Spleen (tissue), 11 donors: ENCODE measurements around the gene FAM117A. TPM values are rescaled to one million over a fixed set of nuclear protein-coding genes. Genes with fewer than 3 reads are reported as not detected.
A peak's percentile ranks its signal among the peaks of the same experiment; 100 is the strongest.

ENCODE experiments used
- DNase-seq: peaks from one replicate; pipeline ENCODE4 v3.0.0-alpha.2; 2020
- H3K27ac ChIP-seq, 8 donors: fragments of 200-600 bp; sonication (generic) in 7 of 8; 1 replicate in 4 of 8; 2 replicates in 4 of 8; pipeline versions ENCODE4 v1.5.0 to v1.8.0; 2016 to 2021; ENCODE audit warnings: inconsistent platforms in 4 of 8, mild to moderate bottlenecking in 4 of 8, moderate library complexity in 1 of 8
- H3K27me3 ChIP-seq, 7 donors: fragments of 200-600 bp; sonication (generic) in 6 of 7; replicated peaks in 1 of 7; 1 replicate in 4 of 7; 2 replicates in 3 of 7; pipeline versions ENCODE4 v1.5.0 to v1.8.0; 2016 to 2021; ENCODE audit warnings: inconsistent platforms in 3 of 7, mild to moderate bottlenecking in 1 of 7
- H3K36me3 ChIP-seq, 6 donors: fragments of 200-600 bp; sonication (generic) in 5 of 6; 1 replicate in 4 of 6; 2 replicates in 2 of 6; pipeline versions ENCODE4 v1.5.0 to v1.8.0; 2016 to 2021; ENCODE audit warnings: inconsistent platforms in 2 of 6
- H3K4me1 ChIP-seq, 6 donors: fragments of 200-600 bp; sonication (generic) in 5 of 6; 1 replicate in 3 of 6; 2 replicates in 3 of 6; pipeline versions ENCODE4 v1.5.0 to v1.8.0; 2016 to 2021; ENCODE audit warnings: inconsistent platforms in 3 of 6
- H3K4me3 ChIP-seq, 8 donors: fragments of 200-600 bp; sonication (generic) in 7 of 8; 1 replicate in 4 of 8; 2 replicates in 4 of 8; pipeline versions ENCODE4 v1.5.0 to v1.8.0; 2016 to 2021; ENCODE audit warnings: inconsistent platforms in 4 of 8, mild to moderate bottlenecking in 4 of 8, moderate library complexity in 2 of 8
- H3K9me3 ChIP-seq, 8 donors: fragments of 200-600 bp; sonication (generic) in 7 of 8; 1 replicate in 4 of 8; 2 replicates in 4 of 8; pipeline versions ENCODE4 v1.5.0 to v1.8.0; 2016 to 2021; ENCODE audit warnings: inconsistent platforms in 4 of 8
- CTCF ChIP-seq, 11 experiments: fragments of 200-600 bp in 7 of 11; fragments of 450-650 bp in 4 of 11; sonication (generic) in 4 of 11; IDR thresholded peaks in 8 of 11; conservative IDR thresholded peaks in 3 of 11; 1 replicate in 7 of 11; 2 replicates in 4 of 11; pipeline versions ENCODE4 v1.4.0 to v1.8.0; 2016 to 2021; ENCODE audit warnings: antibody characterized with exemption in 11 of 11, inconsistent platforms in 4 of 11, mild to moderate bottlenecking in 1 of 11
- POLR2A ChIP-seq, 3 donors: fragments of 450-650 bp; IDR thresholded peaks; one replicate each; pipeline ENCODE4 v1.5.1; 2017; ENCODE audit warnings: antibody characterized with exemption in 3 of 3, mild to moderate bottlenecking in 1 of 3
- POLR2AphosphoS5 ChIP-seq, 3 donors: sonication (generic); formaldehyde crosslinking; IDR thresholded peaks; one replicate each; pipeline ENCODE4 v1.5.1; 2017; ENCODE audit warnings: antibody characterized with exemption in 3 of 3
- WGBS, 5 donors: extraction: QIAGEN DNeasy Blood & Tissue Kit in 3 of 5; methylation state at CpG; one replicate each; pipeline versions ENCODE4 v1.1.5 to v1.1.7; 2013 to 2018; 5-methylcytosine and 5-hydroxymethylcytosine counted together
- intact Hi-C: fragments of 100-400 bp; cut with DNase I; formaldehyde crosslinking; loops from one replicate; pipeline ENCODE4 v1.15.0; 2023; ENCODE audit warnings: low total_unique reads
- polyA plus RNA-seq, 3 donors: library from polyadenylated mRNA; stranded (reverse); fragments of 200-250 nt; gene quantifications; one replicate each; pipeline ENCODE4 v1.2.1, GENCODE V29; 2013
- total RNA-seq, 7 donors: library from RNA; depleted of rRNA in 3 of 7; stranded (reverse); fragments of >200 nt in 3 of 7; fragmentation: NEBNext Ultra II Directional in 4 of 7; extraction: Animal tissue kit (Norgen Biotek cat#: 25700) in 4 of 7; gene quantifications; one replicate each; pipeline versions ENCODE4 v1.1.0 to v1.2.1, GENCODE V29; 2016 to 2021
- donor health status: healthy with polysubstance abuse.
- donor health status: DM: no; HTN: no; CAD: no; lungs with moderate emphysema.
- donor health status: DM: no; HTN: no; CAD: no.
- donor health status: Bipolar disorder and iron deficiency.
- donor health status: healthy.
- donor health status: DM: no; HTN: no; CAD: no.
- donor health status: DM: yes; HTN: yes; CAD: no.

FAM117A gene
- total and polyA plus RNA-seq, 10 donors: 15.6 to 87.4 (median 47.4) TPM

GRCh38 chr17:49783071-49783715 is 19.3 kb upstream of the FAM117A start:
- intact Hi-C loops: loop anchor here (5.0 kb wide), 1 partner anchor 76 kb away; the partner anchor contains the start of gene SLC35B1

GRCh38 chr17:49779739-49780231 is 15.9 kb upstream of the FAM117A start:
- Histone ChIP-seq H3K27me3 (no peaks in the 10 kb centered on the region), H3K4me3 (no peak overlapping the region), H3K27ac (peak overlapping the region in 3 of 8 donors; percentile 0 to 30 (median 22)), H3K36me3 (no peaks in the 10 kb centered on the region), H3K9me3 (no peaks in the 10 kb centered on the region), H3K4me1 (peaks cover 14 to 63% (median 37%) of the 10 kb centered on the region in 6 donors)
- no peak for DNase-seq
- intact Hi-C loops: loop anchor here (5.0 kb wide), 1 partner anchor 72 kb away; the partner anchor contains the start of gene SLC35B1
- no peak for TF ChIP-seq POLR2A (IDR thresholded peaks at IDR 0.05)
- TF ChIP-seq POLR2AphosphoS5 (IDR thresholded peaks at IDR 0.05): peak in 1 of 3 donors; percentile 27
- TF ChIP-seq CTCF (IDR thresholded peaks at IDR 0.05 in 8 of 11, conservative IDR thresholded peaks at IDR 0.05 in 3 of 11): peak; percentile 49 to 76 (median 67)
- 4 to 19% (median 7%) methylated on average over 2 of the region's 2 CpGs for WGBS, 5 donors

More at GRCh38 chr17:49783071-49783715, 19.3 kb upstream of the FAM117A start:
- H3K4me3 ChIP-seq: no peak overlapping the region
- no peak for TF ChIP-seq POLR2AphosphoS5 (IDR thresholded peaks at IDR 0.05)
- no peak for TF ChIP-seq POLR2A (IDR thresholded peaks at IDR 0.05)
- TF ChIP-seq CTCF (IDR thresholded peaks at IDR 0.05 in 8 of 11, conservative IDR thresholded peaks at IDR 0.05 in 3 of 11): no peak
- no peaks in the 10 kb centered on the region for H3K36me3 ChIP-seq
- H3K27ac ChIP-seq: no peak overlapping the region
- peaks cover 12 to 39% (median 22%) of the 10 kb centered on the region in 6 donors for H3K4me1 ChIP-seq
- no peaks in the 10 kb centered on the region for H3K27me3 ChIP-seq
- no peak for DNase-seq
- 63 to 75% (median 72%) methylated on average over 3 of the region's 3 CpGs for WGBS, 5 donors
- no peaks in the 10 kb centered on the region for H3K9me3 ChIP-seq

GRCh38 chr17:49779156-49779738 is 15.3 kb upstream of the FAM117A start:
- 84 to 95% (median 88%) methylated on average over 2 of the region's 2 CpGs for WGBS, 5 donors
- no peak for TF ChIP-seq POLR2A (IDR thresholded peaks at IDR 0.05)
- no peak for TF ChIP-seq POLR2AphosphoS5 (IDR thresholded peaks at IDR 0.05)
- TF ChIP-seq CTCF (IDR thresholded peaks at IDR 0.05 in 8 of 11, conservative IDR thresholded peaks at IDR 0.05 in 3 of 11): no peak
- Histone ChIP-seq H3K27ac (peak overlapping the region in 3 of 8 donors; percentile 0 to 30 (median 22)), H3K36me3 (no peaks in the 10 kb centered on the region), H3K9me3 (no peaks in the 10 kb centered on the region), H3K4me3 (no peak overlapping the region), H3K4me1 (peaks cover 14 to 65% (median 41%) of the 10 kb centered on the region in 6 donors), H3K27me3 (no peaks in the 10 kb centered on the region)
- DNase-seq: no peak
- intact Hi-C loops: no loop called here

GRCh38 chr17:49777563-49777962 is 13.6 kb upstream of the FAM117A start:
- Histone ChIP-seq H3K4me3 (no peak overlapping the region), H3K4me1 (peaks cover 14 to 65% (median 41%) of the 10 kb centered on the region in 6 donors), H3K36me3 (no peaks in the 10 kb centered on the region), H3K27me3 (no peaks in the 10 kb centered on the region), H3K27ac (peak overlapping the region in 6 of 8 donors; percentile 29 to 85 (median 79)), H3K9me3 (no peaks in the 10 kb centered on the region)
- no peak for DNase-seq
- 62 to 87% (median 70%) methylated on average over 2 of the region's 2 CpGs for WGBS, 5 donors
- no peak for TF ChIP-seq POLR2A (IDR thresholded peaks at IDR 0.05)
- intact Hi-C loops: no loop called here
